Stimulated activated CD4-positive, alpha-beta T cell treated with anti-CD3 and anti-CD28 coated beads, TNF-alpha, amount 100 ng/mL, for 48 hours (primary cell): ENCODE data around the gene CTNNA3.

ENCODE experiments used
- DNase-seq, 3 donors: peaks; one replicate each; pipeline ENCODE4 v3.0.0-alpha.2; 2020; ENCODE audit warnings: low read depth in 3 of 3

CTNNA3 gene

GRCh38 chr10:66760941-66761340 lies 935.1 kb downstream of the CTNNA3 start:
- DNase-seq, result no peak

GRCh38 chr10:66755474-66755873 lies 940.5 kb downstream of the CTNNA3 start:
- DNase-seq, result no peak

GRCh38 chr10:66752714-66753113 lies 943.3 kb downstream of the CTNNA3 start:
- no peak for DNase-seq

- DNase-seq, result no peak
Measured at GRCh38 chr10:66748217-66748616, 947.8 kb downstream of the CTNNA3 start.

GRCh38 chr10:66747451-66747850 lies 948.5 kb downstream of the CTNNA3 start:
- DNase-seq, result no peak

- no peak for DNase-seq
Measured at GRCh38 chr10:66746711-66747110, 949.3 kb downstream of the CTNNA3 start.

- no peak for DNase-seq
Measured at GRCh38 chr10:66746246-66746645, 949.7 kb downstream of the CTNNA3 start.

GRCh38 chr10:66744915-66745314 lies 951.1 kb downstream of the CTNNA3 start:
- DNase-seq, result no peak

- no peak for DNase-seq
Measured at GRCh38 chr10:66737241-66737640, 958.8 kb downstream of the CTNNA3 start.

GRCh38 chr10:66723608-66724400 lies 972.2 kb downstream of the CTNNA3 start:
- no peak for DNase-seq

GRCh38 chr10:66719483-66719882 lies 976.5 kb downstream of the CTNNA3 start:
- DNase-seq, result no peak

GRCh38 chr10:66717231-66717981 lies 978.6 kb downstream of the CTNNA3 start:
- no peak for DNase-seq

GRCh38 chr10:66714741-66715140 lies 981.3 kb downstream of the CTNNA3 start:
- no peak for DNase-seq

GRCh38 chr10:66713387-66713786 lies 982.6 kb downstream of the CTNNA3 start:
- no peak for DNase-seq

GRCh38 chr10:66698069-66698468 lies 997.9 kb downstream of the CTNNA3 start:
- DNase-seq, result no peak

GRCh38 chr10:66695046-66695445 lies 1000.9 kb downstream of the CTNNA3 start:
- no peak for DNase-seq

GRCh38 chr10:66684581-66684980 lies 1011.4 kb downstream of the CTNNA3 start:
- no peak for DNase-seq

- DNase-seq, result no peak
Measured at GRCh38 chr10:66680886-66681285, 1015.1 kb downstream of the CTNNA3 start.

GRCh38 chr10:66678521-66678920 lies 1017.5 kb downstream of the CTNNA3 start:
- DNase-seq, result no peak

- no peak for DNase-seq
Measured at GRCh38 chr10:66673071-66673470, 1022.9 kb downstream of the CTNNA3 start.

GRCh38 chr10:66671562-66671961 lies 1024.4 kb downstream of the CTNNA3 start:
- no peak for DNase-seq

- DNase-seq, result no peak
Measured at GRCh38 chr10:66671064-66671463, 1024.9 kb downstream of the CTNNA3 start.

- DNase-seq, result no peak
Measured at GRCh38 chr10:66656499-66656898, 1039.5 kb downstream of the CTNNA3 start.
